ENCODE results near the gene TXNDC5.

Gene TXNDC5

DNA sequence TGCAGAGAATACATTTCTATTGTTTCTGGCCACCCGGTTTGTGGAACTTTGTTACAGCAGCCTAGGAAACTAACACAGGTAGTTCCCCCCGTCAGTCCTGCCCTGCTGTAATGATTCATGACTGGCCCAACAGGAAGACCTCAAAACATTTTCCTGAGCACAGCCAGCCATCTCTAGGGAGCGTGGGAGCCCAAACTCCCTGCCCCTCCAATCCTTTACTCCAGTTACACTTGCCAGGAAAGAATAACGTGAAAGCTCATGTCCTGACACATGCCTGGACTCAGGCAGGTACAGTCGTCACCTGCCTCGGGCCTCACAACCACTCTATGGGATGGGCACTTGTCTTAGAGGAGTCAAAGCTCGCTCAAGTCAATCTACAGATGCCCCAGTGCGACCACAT lies 8.4 kb downstream of the TXNDC5 start (continued):
- TF ChIP-seq ZNF777 (tag by site-specific recombination; IDR thresholded peaks at IDR 0.05; ENCODE audit: borderline replicate concordance) = no peak

DNA sequence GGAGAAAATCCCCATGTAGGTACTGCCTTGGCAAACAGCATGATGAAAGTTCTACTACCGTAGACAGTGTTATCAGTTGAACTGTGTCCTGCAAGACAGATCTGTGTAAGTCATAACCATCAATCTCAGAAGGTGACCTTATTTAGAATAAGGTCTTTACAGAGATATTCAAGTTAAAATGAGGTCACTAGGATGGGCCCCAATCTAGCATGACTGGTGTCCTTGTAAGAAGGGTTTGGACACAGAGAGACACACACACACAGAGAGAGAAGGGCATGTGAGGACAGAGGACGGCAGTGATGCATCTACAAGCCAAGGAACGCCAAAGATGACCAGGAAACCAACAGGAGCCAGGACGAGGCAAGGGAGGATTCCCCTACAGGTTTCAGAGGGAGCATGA lies 8.8 kb downstream of the TXNDC5 start:
- Histone ChIP-seq H3K4me1 (ENCODE audit: control insufficient read depth, insufficient read depth, low read length) (no peaks in the 10 kb centered on the region), H3K9me3 (ENCODE audit: control insufficient read depth, insufficient read depth, low read depth, low read length) (no peaks in the 10 kb centered on the region), H3K27ac (ENCODE audit: extremely low read depth, low read depth, low read length) (no peak overlapping the region), H3K4me3 (ENCODE audit: low read depth, low read length) (no peak overlapping the region), H3K36me3 (ENCODE audit: control insufficient read depth in 2 of 2, insufficient read depth in 1 of 2, low read length in 2 of 2) (peaks cover 51 to 84% of the 10 kb centered on the region in 2 experiments)
- CTCF ChIA-PET = no interaction called here
- POLR2A ChIA-PET = no interaction called here
- TF ChIP-seq, protein P1, sequence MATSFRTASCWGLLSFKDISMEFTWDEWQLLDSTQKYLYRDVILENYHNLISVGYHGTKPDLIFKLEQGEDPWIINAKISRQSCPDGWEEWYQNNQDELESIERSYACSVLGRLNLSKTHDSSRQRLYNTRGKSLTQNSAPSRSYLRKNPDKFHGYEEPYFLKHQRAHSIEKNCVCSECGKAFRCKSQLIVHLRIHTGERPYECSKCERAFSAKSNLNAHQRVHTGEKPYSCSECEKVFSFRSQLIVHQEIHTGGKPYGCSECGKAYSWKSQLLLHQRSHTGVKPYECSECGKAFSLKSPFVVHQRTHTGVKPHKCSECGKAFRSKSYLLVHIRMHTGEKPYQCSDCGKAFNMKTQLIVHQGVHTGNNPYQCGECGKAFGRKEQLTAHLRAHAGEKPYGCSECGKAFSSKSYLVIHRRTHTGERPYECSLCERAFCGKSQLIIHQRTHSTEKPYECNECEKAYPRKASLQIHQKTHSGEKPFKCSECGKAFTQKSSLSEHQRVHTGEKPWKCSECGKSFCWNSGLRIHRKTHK (tag by site-specific recombination; IDR thresholded peaks at IDR 0.05) = no peak
- TF ChIP-seq ZNF488 (tag by site-specific recombination; IDR thresholded peaks at IDR 0.05) (no peak), ZNF777 (tag by site-specific recombination; IDR thresholded peaks at IDR 0.05; ENCODE audit: borderline replicate concordance) (no peak), ZBTB17 (tag by site-specific recombination; IDR thresholded peaks at IDR 0.05) (no peak), ZNF366 (tag by site-specific recombination; conservative IDR thresholded peaks at IDR 0.05) (no peak), ZSCAN23 (tag by site-specific recombination; IDR thresholded peaks at IDR 0.05) (no peak), ZNF596 (tag by site-specific recombination; IDR thresholded peaks at IDR 0.05) (no peak)
- TF ChIP-seq, protein P2, sequence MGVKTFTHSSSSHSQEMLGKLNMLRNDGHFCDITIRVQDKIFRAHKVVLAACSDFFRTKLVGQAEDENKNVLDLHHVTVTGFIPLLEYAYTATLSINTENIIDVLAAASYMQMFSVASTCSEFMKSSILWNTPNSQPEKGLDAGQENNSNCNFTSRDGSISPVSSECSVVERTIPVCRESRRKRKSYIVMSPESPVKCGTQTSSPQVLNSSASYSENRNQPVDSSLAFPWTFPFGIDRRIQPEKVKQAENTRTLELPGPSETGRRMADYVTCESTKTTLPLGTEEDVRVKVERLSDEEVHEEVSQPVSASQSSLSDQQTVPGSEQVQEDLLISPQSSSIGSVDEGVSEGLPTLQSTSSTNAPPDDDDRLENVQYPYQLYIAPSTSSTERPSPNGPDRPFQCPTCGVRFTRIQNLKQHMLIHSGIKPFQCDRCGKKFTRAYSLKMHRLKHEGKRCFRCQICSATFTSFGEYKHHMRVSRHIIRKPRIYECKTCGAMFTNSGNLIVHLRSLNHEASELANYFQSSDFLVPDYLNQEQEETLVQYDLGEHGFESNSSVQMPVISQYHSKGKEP (tag by site-specific recombination; IDR thresholded peaks at IDR 0.05) = no peak
- TF ChIP-seq, protein P3, sequence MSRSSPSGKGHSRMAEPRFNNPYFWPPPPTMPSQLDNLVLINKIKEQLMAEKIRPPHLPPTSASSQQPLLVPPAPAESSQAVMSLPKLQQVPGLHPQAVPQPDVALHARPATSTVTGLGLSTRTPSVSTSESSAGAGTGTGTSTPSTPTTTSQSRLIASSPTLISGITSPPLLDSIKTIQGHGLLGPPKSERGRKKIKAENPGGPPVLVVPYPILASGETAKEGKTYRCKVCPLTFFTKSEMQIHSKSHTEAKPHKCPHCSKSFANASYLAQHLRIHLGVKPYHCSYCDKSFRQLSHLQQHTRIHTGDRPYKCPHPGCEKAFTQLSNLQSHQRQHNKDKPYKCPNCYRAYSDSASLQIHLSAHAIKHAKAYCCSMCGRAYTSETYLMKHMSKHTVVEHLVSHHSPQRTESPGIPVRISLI (tag by site-specific recombination; IDR thresholded peaks at IDR 0.05) = no peak
- TF ChIP-seq, protein P4, sequence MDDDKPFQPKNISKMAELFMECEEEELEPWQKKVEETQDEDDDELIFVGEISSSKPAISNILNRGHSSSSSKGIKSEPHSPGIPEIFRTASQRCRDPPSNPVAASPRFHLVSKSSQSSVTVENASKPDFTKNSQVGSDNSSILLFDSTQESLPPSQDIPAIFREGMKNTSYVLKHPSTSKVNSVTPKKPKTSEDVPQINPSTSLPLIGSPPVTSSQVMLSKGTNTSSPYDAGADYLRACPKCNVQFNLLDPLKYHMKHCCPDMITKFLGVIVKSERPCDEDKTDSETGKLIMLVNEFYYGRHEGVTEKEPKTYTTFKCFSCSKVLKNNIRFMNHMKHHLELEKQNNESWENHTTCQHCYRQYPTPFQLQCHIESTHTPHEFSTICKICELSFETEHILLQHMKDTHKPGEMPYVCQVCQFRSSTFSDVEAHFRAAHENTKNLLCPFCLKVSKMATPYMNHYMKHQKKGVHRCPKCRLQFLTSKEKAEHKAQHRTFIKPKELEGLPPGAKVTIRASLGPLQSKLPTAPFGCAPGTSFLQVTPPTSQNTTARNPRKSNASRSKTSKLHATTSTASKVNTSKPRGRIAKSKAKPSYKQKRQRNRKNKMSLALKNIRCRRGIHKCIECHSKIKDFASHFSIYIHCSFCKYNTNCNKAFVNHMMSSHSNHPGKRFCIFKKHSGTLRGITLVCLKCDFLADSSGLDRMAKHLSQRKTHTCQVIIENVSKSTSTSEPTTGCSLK (tag by site-specific recombination; IDR thresholded peaks at IDR 0.05) = no peak

GRCh38 chr6:7901056-7901455 lies 9.5 kb downstream of the TXNDC5 start:
- H3K4me1 ChIP-seq (ENCODE audit: control insufficient read depth, insufficient read depth, low read length) = no peaks in the 10 kb centered on the region
- H3K27ac ChIP-seq (ENCODE audit: extremely low read depth, low read depth, low read length) = no peak overlapping the region
- POLR2A ChIA-PET = no interaction called here
- CTCF ChIA-PET = no interaction called here
- no peaks in the 10 kb centered on the region for H3K9me3 ChIP-seq (ENCODE audit: control insufficient read depth, insufficient read depth, low read depth, low read length)
- H3K36me3 ChIP-seq (ENCODE audit: control insufficient read depth in 2 of 2, insufficient read depth in 1 of 2, low read length in 2 of 2) = peaks cover 57 to 89% of the 10 kb centered on the region in 2 experiments
- no peak overlapping the region for H3K4me3 ChIP-seq (ENCODE audit: low read depth, low read length)
- TF ChIP-seq ZNF404 (tag by site-specific recombination; IDR thresholded peaks at IDR 0.05) (no peak), ZNF239 (tag by site-specific recombination; IDR thresholded peaks at IDR 0.05) (no peak), KLF7 (tag by site-specific recombination; IDR thresholded peaks at IDR 0.05; ENCODE audit: borderline replicate concordance) (no peak), ZNF121 (tag by site-specific recombination; IDR thresholded peaks at IDR 0.05) (no peak), ZNF114 (tag by site-specific recombination; IDR thresholded peaks at IDR 0.05) (no peak), ZBTB6 (tag by site-specific recombination; IDR thresholded peaks at IDR 0.05) (no peak), ZNF510 (tag by site-specific recombination; IDR thresholded peaks at IDR 0.05; ENCODE audit: insufficient replicate concordance) (no peak), ZNF596 (tag by site-specific recombination; IDR thresholded peaks at IDR 0.05) (no peak), ZNF677 (tag by site-specific recombination; IDR thresholded peaks at IDR 0.05) (no peak)
- TF ChIP-seq, protein P5, sequence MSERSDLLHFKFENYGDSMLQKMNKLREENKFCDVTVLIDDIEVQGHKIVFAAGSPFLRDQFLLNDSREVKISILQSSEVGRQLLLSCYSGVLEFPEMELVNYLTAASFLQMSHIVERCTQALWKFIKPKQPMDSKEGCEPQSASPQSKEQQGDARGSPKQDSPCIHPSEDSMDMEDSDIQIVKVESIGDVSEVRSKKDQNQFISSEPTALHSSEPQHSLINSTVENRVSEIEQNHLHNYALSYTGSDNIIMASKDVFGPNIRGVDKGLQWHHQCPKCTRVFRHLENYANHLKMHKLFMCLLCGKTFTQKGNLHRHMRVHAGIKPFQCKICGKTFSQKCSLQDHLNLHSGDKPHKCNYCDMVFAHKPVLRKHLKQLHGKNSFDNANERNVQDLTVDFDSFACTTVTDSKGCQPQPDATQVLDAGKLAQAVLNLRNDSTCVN (tag by site-specific recombination; optimal IDR thresholded peaks at IDR 0.05) = no peak
- TF ChIP-seq, protein P6, sequence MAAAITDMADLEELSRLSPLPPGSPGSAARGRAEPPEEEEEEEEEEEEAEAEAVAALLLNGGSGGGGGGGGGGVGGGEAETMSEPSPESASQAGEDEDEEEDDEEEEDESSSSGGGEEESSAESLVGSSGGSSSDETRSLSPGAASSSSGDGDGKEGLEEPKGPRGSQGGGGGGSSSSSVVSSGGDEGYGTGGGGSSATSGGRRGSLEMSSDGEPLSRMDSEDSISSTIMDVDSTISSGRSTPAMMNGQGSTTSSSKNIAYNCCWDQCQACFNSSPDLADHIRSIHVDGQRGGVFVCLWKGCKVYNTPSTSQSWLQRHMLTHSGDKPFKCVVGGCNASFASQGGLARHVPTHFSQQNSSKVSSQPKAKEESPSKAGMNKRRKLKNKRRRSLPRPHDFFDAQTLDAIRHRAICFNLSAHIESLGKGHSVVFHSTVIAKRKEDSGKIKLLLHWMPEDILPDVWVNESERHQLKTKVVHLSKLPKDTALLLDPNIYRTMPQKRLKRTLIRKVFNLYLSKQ (tag by site-specific recombination; IDR thresholded peaks at IDR 0.05; ENCODE audit: borderline replicate concordance) = no peak

All from HEK293 (cell line).